HG03280 (cell line): ENCODE data around the gene ALG6.

Source experiments
- ATAC-seq: cut with Tn5 transposase; IDR thresholded peaks from one replicate; pipeline ENCODE4 v1.9.1; 2021; ENCODE audit warnings: mild to moderate bottlenecking, moderate library complexity; ENCODE audit not compliant: unreplicated experiment

The ALG6 gene

DNA sequence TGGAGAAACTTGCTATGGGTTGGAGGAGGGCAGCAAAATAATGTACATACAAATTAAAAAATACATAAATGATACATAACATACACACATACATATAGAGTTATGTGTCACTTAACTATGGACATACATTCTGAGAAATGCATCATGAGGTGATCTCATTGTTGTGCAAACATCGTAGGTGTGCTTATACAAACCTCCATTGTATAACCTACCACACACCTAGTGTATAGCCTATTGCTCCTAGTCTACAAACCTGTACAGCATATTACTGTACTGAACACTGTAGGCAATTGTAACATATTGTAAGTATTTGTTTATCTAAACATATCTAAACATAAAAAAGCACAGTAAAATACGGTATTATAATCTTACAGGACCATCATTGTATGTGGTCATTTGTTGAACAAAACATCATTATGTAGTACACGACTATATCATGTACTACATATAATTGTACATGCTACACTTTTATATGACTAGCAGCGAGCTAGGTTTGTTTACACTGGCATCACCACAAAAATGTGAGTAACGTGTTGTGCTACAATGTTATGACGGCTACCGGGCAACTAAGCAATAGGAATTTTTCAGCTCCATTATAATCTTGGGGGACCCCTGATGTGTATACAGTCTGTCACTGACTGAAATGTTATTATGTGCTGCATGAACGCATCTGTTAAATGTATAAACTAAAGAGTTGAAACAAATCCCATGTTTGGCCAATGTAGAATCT is 120.1 kb downstream of the ALG6 start:
- no peak for ATAC-seq
